Esophagus squamous epithelium (tissue), 4 donors: ENCODE measurements around the gene AP1G1.

Experiments used
- POLR2A ChIP-seq, 4 donors: fragments of 450-650 bp; IDR thresholded peaks; one replicate each; pipeline ENCODE4 v1.6.1; 2017; ENCODE audit warnings: antibody characterized with exemption in 4 of 4, mild to moderate bottlenecking in 4 of 4, moderate library complexity in 3 of 4
- TF ChIP-seq, protein P1 (sequence below), 6 experiments: fragments of 450-650 bp in 4 of 6; fragments of 200-600 bp in 2 of 6; sonication (generic) in 2 of 6; IDR thresholded peaks; one replicate each; pipeline ENCODE4 v1.5.1; 2016 to 2019; ENCODE audit warnings: antibody characterized with exemption in 6 of 6, mild to moderate bottlenecking in 4 of 6, moderate library complexity in 4 of 6

DNA sequence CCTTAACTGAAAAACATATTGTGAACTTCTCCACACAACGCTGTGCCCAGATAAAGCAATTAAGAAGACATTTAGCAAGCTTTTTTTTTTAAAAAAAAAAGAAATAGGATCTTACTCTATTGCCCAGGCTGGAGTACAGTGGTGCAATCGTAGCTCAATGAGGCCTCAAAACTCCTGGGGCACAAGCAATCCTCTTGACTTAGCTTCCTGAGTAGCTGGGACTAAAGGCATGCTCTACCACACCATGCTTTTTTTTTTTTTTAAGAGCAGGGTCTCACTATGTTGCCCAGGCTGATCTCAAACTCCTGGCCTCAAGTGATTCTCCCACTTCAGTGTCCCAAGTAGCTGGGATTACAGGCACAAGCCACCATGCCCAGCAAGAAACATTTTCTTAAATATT lies 20.1 kb downstream of the AP1G1 start:
- TF ChIP-seq, protein P1, sequence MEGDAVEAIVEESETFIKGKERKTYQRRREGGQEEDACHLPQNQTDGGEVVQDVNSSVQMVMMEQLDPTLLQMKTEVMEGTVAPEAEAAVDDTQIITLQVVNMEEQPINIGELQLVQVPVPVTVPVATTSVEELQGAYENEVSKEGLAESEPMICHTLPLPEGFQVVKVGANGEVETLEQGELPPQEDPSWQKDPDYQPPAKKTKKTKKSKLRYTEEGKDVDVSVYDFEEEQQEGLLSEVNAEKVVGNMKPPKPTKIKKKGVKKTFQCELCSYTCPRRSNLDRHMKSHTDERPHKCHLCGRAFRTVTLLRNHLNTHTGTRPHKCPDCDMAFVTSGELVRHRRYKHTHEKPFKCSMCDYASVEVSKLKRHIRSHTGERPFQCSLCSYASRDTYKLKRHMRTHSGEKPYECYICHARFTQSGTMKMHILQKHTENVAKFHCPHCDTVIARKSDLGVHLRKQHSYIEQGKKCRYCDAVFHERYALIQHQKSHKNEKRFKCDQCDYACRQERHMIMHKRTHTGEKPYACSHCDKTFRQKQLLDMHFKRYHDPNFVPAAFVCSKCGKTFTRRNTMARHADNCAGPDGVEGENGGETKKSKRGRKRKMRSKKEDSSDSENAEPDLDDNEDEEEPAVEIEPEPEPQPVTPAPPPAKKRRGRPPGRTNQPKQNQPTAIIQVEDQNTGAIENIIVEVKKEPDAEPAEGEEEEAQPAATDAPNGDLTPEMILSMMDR (IDR thresholded peaks at IDR 0.05): no peak
- no peak for TF ChIP-seq POLR2A (IDR thresholded peaks at IDR 0.05)
